Measurements from ENCODE around the gene ANO8.

DNA sequence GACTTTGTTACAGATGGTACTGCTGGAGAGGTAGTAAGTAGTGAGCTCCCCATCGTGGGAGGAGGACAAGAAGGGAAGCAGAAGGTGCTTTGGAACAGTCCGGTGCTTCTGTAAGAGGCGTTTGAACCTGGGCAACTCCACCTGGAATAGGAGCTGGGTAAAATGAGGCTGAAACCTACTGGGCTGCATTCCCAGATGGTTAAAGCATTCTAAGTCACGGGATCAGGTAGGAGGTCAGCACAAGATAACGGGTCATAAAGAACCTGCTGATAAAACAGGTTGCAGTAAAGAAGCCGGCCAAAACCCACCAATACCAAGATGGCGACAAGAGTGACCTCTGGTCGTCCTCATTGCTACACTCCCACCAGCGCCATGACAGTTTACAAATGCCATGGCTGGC is 47.9 kb downstream of the ANO8 start:
- TF ChIP-seq POLR2AphosphoS5 (IDR thresholded peaks at IDR 0.05; ENCODE audit: low read depth, low read length), result no peak
- TF ChIP-seq POLR2A (IDR thresholded peaks at IDR 0.05; ENCODE audit: low read depth, low read length), result no peak
- no peak for TF ChIP-seq TAF1 (IDR thresholded peaks at IDR 0.05; ENCODE audit: borderline replicate concordance, low read depth, low read length)

Measured in GM12892 (cell line).